ENCODE results near the gene EMCN.
A peak's percentile ranks its signal among the peaks of the same experiment; 100 is the strongest.

Gene EMCN

DNA sequence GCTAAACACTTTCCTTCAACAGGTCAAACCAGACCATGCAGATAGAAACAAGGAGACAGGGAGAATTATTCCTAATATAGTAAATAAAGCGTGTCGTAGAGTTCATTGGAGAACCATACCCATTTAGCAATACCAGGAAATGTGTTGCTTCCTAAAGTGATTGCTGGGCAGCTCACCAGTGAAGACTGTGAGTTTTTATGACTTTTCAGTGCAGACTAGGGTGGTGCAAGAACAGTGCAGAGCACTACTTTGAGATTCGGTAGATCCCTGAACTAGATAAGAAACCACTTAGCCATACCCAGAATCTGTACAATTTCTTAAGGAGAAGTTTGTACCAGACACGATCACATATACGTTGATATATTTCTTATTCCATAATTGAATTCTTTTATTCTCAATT lies 87.4 kb downstream of the EMCN start:
- no peak overlapping the region for H2AFZ ChIP-seq (ENCODE audit: low read length, unreplicated experiment)
- H3K4me3 ChIP-seq (ENCODE audit: low read depth, low read length), result no peak overlapping the region
- H3K27me3 ChIP-seq (ENCODE audit: insufficient read depth, low read length), result no peaks in the 10 kb centered on the region
- peaks cover 7% of the 10 kb centered on the region for H3K4me1 ChIP-seq (ENCODE audit: control insufficient read depth, insufficient read depth, low read length, unreplicated experiment)
- no peaks in the 10 kb centered on the region for H3K36me3 ChIP-seq (ENCODE audit: insufficient read depth, low read length)
- no peaks in the 10 kb centered on the region for H3K79me2 ChIP-seq (ENCODE audit: control insufficient read depth, insufficient read depth, low read length, unreplicated experiment)
- H3K27ac ChIP-seq (ENCODE audit: low read depth, low read length), result no peak overlapping the region

DNA sequence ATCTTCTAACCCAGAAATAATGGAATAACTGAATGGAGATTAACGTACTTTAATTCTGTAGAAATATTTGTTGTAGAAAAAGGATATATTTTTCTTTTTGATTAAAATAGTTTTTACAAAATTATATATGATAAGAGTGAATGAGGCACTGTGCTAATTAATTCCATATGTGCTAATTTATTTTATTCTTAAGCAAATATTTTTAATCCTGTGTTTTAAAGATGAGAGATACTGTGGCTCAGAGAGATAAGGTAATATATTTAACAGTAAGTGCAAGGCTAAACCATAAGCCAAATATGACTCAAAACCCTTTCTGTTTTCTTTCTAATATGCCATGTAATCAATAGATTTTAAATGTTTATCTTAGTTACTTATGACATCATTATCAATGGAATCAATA lies 88.2 kb downstream of the EMCN start:
- Histone ChIP-seq H3K27ac (ENCODE audit: low read depth, low read length) (no peak overlapping the region), H3K4me3 (ENCODE audit: low read depth, low read length) (no peak overlapping the region), H3K4me1 (ENCODE audit: control insufficient read depth, insufficient read depth, low read length, unreplicated experiment) (peaks cover 7% of the 10 kb centered on the region)

DNA sequence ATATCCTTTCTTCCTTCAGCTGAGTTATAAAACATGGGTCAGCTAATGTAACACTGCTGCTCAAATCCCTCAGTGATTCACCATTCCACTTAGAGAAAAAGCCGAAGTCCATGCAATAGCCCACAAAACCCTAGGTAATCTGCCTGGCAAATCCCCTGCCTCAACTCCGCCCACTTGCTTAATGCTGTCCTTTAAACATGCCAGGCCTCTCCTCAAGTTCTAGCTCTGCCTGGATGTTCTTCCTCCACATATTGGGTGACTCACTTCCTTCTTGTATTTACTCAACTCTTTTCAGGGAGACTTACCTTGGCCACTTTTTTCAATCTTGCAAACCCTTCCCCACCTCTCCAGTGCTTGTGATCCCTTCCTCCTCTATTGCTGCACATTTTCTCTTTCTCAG lies 89.8 kb downstream of the EMCN start:
- Histone ChIP-seq H3K36me3 (ENCODE audit: insufficient read depth, low read length) (no peaks in the 10 kb centered on the region), H3K79me2 (ENCODE audit: control insufficient read depth, insufficient read depth, low read length, unreplicated experiment) (no peaks in the 10 kb centered on the region), H3K4me3 (ENCODE audit: low read depth, low read length) (no peak overlapping the region), H3K27ac (ENCODE audit: low read depth, low read length) (no peak overlapping the region; the same call in 1 of the 2 replicates), H3K27me3 (ENCODE audit: insufficient read depth, low read length) (no peaks in the 10 kb centered on the region), H3K4me1 (ENCODE audit: control insufficient read depth, insufficient read depth, low read length, unreplicated experiment) (peaks cover 7% of the 10 kb centered on the region), H2AFZ (ENCODE audit: low read length, unreplicated experiment) (no peak overlapping the region)

More for the DNA sequence above, 88.2 kb downstream of the EMCN start:
- no peaks in the 10 kb centered on the region for H3K27me3 ChIP-seq (ENCODE audit: insufficient read depth, low read length)
- H2AFZ ChIP-seq (ENCODE audit: low read length, unreplicated experiment), result no peak overlapping the region
- no peaks in the 10 kb centered on the region for H3K36me3 ChIP-seq (ENCODE audit: insufficient read depth, low read length)
- H3K79me2 ChIP-seq (ENCODE audit: control insufficient read depth, insufficient read depth, low read length, unreplicated experiment), result no peaks in the 10 kb centered on the region

DNA sequence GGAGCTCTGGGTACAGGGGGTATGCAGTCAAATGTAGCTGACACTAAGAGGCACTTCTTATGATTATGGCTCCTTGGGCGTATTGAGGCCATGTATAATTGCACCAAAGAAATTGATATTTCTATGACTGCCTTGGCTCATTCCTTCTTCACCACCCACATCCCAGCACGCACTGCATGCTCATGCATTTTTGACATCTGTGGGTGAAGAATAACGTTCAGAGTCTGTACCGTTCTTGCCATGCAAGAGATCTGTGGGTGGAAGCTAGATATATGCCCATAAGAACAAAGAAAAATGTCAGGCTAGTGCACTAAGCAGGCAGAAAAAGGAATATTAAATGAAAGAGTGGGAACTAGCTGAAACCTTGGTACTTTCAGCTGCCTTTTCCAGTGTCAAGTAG lies 93.4 kb downstream of the EMCN start:
- Histone ChIP-seq H3K79me2 (ENCODE audit: control insufficient read depth, insufficient read depth, low read length, unreplicated experiment) (no peaks in the 10 kb centered on the region), H2AFZ (ENCODE audit: low read length, unreplicated experiment) (no peak overlapping the region), H3K4me3 (ENCODE audit: low read depth, low read length) (no peak overlapping the region), H3K4me1 (ENCODE audit: control insufficient read depth, insufficient read depth, low read length, unreplicated experiment) (peaks cover 14% of the 10 kb centered on the region), H3K27me3 (ENCODE audit: insufficient read depth, low read length) (no peaks in the 10 kb centered on the region), H3K27ac (ENCODE audit: low read depth, low read length) (no peak overlapping the region), H3K36me3 (ENCODE audit: insufficient read depth, low read length) (no peaks in the 10 kb centered on the region)

GRCh38 chr4:100422894-100423293 lies 94.9 kb downstream of the EMCN start:
- Histone ChIP-seq H3K4me1 (ENCODE audit: control insufficient read depth, insufficient read depth, low read length, unreplicated experiment) (peaks cover 11% of the 10 kb centered on the region), H2AFZ (ENCODE audit: low read length, unreplicated experiment) (no peak overlapping the region), H3K4me3 (ENCODE audit: low read depth, low read length) (no peak overlapping the region), H3K27me3 (ENCODE audit: insufficient read depth, low read length) (no peaks in the 10 kb centered on the region), H3K36me3 (ENCODE audit: insufficient read depth, low read length) (no peaks in the 10 kb centered on the region), H3K79me2 (ENCODE audit: control insufficient read depth, insufficient read depth, low read length, unreplicated experiment) (no peaks in the 10 kb centered on the region), H3K27ac (ENCODE audit: low read depth, low read length) (no peak overlapping the region)

DNA sequence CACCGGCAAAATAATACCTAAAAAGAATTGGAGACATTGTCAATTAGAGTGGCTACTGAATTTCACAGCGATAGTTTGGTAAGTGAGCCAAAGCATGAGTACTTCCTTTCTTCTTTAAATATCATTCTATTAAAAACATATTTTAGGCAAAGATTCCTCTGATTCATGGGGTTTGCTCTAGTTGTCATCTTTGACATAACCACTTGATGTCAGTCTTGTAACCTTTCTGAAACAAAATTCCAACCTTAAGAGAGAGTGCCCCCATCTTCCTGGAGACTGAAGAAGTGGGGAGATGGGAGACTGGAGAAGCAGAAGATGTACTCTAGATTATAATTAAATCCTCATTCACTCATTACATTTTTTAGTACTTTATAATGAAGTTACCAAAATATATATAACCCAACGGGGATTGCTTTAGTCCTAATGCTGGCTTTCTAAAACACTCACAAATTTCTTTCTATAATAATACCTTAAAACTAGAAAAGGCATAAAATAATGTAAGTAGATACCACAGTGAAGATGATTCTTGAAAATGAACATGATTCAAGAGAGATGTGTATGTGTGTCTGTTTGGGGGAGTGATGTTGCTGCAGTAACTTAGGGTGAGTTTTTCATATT lies 96.4 kb downstream of the EMCN start:
- no peaks in the 10 kb centered on the region for H3K27me3 ChIP-seq (ENCODE audit: insufficient read depth, low read length)
- peak overlapping the region; percentile 88 for H2AFZ ChIP-seq (ENCODE audit: low read length, unreplicated experiment)
- H3K27ac ChIP-seq (ENCODE audit: low read depth, low read length), result peak overlapping the region; percentile 69
- peaks cover 6% of the 10 kb centered on the region for H3K4me1 ChIP-seq (ENCODE audit: control insufficient read depth, insufficient read depth, low read length, unreplicated experiment)
- H3K36me3 ChIP-seq (ENCODE audit: insufficient read depth, low read length), result no peaks in the 10 kb centered on the region
- H3K4me3 ChIP-seq (ENCODE audit: low read depth, low read length), result peak overlapping the region; percentile 67
- no peaks in the 10 kb centered on the region for H3K79me2 ChIP-seq (ENCODE audit: control insufficient read depth, insufficient read depth, low read length, unreplicated experiment)

DNA sequence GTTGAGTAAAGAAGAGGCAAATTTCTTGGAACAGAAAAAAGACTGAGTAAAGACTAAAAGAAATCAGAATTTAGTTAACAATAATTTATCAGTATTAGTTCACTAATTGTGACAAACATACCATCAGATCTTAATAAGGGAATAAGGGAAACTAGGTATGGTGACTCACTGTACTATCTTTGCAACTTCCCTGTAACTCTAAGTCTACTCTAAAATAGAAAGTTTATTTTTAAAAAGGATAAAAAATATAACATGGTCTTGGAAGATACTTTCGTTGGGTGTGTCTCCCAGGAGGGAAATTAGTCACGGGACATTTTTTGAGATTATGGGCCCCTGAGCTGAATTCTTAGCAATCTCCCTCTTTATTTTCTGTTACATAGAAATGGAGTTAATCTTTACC lies 97.3 kb downstream of the EMCN start:
- Histone ChIP-seq H3K36me3 (ENCODE audit: insufficient read depth, low read length) (no peaks in the 10 kb centered on the region), H3K4me3 (ENCODE audit: low read depth, low read length) (no peak overlapping the region; the same call in 1 of the 2 replicates), H3K27ac (ENCODE audit: low read depth, low read length) (peak overlapping the region; percentile 69), H3K27me3 (ENCODE audit: insufficient read depth, low read length) (no peaks in the 10 kb centered on the region), H3K79me2 (ENCODE audit: control insufficient read depth, insufficient read depth, low read length, unreplicated experiment) (no peaks in the 10 kb centered on the region), H2AFZ (ENCODE audit: low read length, unreplicated experiment) (no peak overlapping the region), H3K4me1 (ENCODE audit: control insufficient read depth, insufficient read depth, low read length, unreplicated experiment) (peaks cover 6% of the 10 kb centered on the region)

- Histone ChIP-seq H3K36me3 (ENCODE audit: insufficient read depth, low read length) (no peaks in the 10 kb centered on the region), H3K27me3 (ENCODE audit: insufficient read depth, low read length) (no peaks in the 10 kb centered on the region), H3K79me2 (ENCODE audit: control insufficient read depth, insufficient read depth, low read length, unreplicated experiment) (no peaks in the 10 kb centered on the region), H3K27ac (ENCODE audit: low read depth, low read length) (no peak overlapping the region), H3K4me3 (ENCODE audit: low read depth, low read length) (no peak overlapping the region), H3K4me1 (ENCODE audit: control insufficient read depth, insufficient read depth, low read length, unreplicated experiment) (peaks cover 6% of the 10 kb centered on the region), H2AFZ (ENCODE audit: low read length, unreplicated experiment) (no peak overlapping the region)
Observed at GRCh38 chr4:100417565-100417964, 100.3 kb downstream of the EMCN start.

- Histone ChIP-seq H2AFZ (ENCODE audit: low read length, unreplicated experiment) (peak overlapping the region; percentile 41), H3K27ac (ENCODE audit: low read depth, low read length) (no peak overlapping the region), H3K36me3 (ENCODE audit: insufficient read depth, low read length) (no peaks in the 10 kb centered on the region), H3K4me1 (ENCODE audit: control insufficient read depth, insufficient read depth, low read length, unreplicated experiment) (no peaks in the 10 kb centered on the region), H3K79me2 (ENCODE audit: control insufficient read depth, insufficient read depth, low read length, unreplicated experiment) (no peaks in the 10 kb centered on the region), H3K4me3 (ENCODE audit: low read depth, low read length) (no peak overlapping the region), H3K27me3 (ENCODE audit: insufficient read depth, low read length) (no peaks in the 10 kb centered on the region)
Observed at GRCh38 chr4:100414016-100414790, 103.6 kb downstream of the EMCN start.

- Histone ChIP-seq H3K79me2 (ENCODE audit: control insufficient read depth, insufficient read depth, low read length, unreplicated experiment) (no peaks in the 10 kb centered on the region), H3K27me3 (ENCODE audit: insufficient read depth, low read length) (no peaks in the 10 kb centered on the region), H3K4me3 (ENCODE audit: low read depth, low read length) (no peak overlapping the region), H3K36me3 (ENCODE audit: insufficient read depth, low read length) (no peaks in the 10 kb centered on the region), H3K4me1 (ENCODE audit: control insufficient read depth, insufficient read depth, low read length, unreplicated experiment) (no peaks in the 10 kb centered on the region), H3K27ac (ENCODE audit: low read depth, low read length) (no peak overlapping the region), H2AFZ (ENCODE audit: low read length, unreplicated experiment) (no peak overlapping the region)
Observed at GRCh38 chr4:100391863-100392262, 126.0 kb downstream of the EMCN start.

- no peaks in the 10 kb centered on the region for H3K79me2 ChIP-seq (ENCODE audit: control insufficient read depth, insufficient read depth, low read length, unreplicated experiment)
- no peak overlapping the region for H2AFZ ChIP-seq (ENCODE audit: low read length, unreplicated experiment)
- no peaks in the 10 kb centered on the region for H3K27me3 ChIP-seq (ENCODE audit: insufficient read depth, low read length)
- H3K27ac ChIP-seq (ENCODE audit: low read depth, low read length), result no peak overlapping the region
- H3K4me1 ChIP-seq (ENCODE audit: control insufficient read depth, insufficient read depth, low read length, unreplicated experiment), result no peaks in the 10 kb centered on the region
- no peak overlapping the region for H3K4me3 ChIP-seq (ENCODE audit: low read depth, low read length)
- H3K36me3 ChIP-seq (ENCODE audit: insufficient read depth, low read length), result no peaks in the 10 kb centered on the region
Observed at GRCh38 chr4:100391086-100391485, 126.7 kb downstream of the EMCN start.

Data from ACC112 (cell line).